A204.1 (cell line): ENCODE measurements around the gene TTC32.

Source experiments
- FAIRE-seq: peaks from 2 replicates; lab custom pipeline; 2012; peaks lifted over from hg19 to GRCh38; lab: Jason Lieb, UNC

Gene TTC32

DNA sequence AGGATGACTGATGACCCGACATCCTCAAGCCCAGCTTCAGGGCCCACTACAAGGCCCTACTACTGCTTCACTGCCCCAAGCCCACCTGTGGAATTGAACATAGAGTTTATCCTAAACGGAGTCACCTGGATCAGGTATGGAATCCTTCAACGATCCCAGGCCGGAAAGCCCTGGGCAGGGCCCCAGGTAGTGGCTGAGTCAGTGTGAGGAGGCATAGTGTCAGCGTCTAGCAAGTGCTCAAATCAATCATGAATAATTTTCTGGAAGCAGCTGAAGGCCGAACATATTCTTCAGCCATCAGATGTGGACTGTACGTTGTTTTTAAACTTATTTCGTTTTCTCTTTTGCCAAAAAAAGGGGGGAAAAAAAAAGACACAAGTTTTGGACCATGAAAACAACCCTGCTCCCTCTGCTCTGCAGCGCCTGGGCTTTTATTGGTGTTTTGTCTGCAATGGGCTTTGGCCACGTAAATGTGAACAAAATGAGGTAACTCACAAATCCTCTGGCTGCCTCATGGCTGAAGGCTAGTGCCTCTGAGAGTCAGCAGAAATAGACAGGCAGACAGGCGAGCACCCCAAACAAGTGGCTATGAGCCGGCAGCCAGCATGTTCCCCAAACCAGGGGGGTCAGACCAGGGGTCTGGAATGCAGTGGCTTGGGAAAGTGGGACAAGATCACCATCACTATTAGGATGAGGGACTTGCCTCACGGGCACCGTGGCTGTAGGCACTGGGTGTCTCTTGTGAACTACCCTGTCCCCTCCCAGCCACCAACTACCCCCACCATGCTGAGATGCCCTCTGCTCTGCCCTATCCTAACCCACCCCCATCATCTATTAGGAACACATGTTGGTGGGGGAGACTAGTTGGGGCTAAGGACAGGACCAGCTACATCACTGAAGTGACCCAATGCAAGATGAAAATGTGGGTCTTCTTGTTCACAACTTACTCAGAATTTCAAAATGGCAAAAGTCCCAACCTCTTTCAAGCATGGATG is 51.4 kb downstream of the TTC32 start:
- FAIRE-seq: no peak

GRCh38 chr2:19848952-19849351 is 52.8 kb downstream of the TTC32 start:
- FAIRE-seq: no peak

GRCh38 chr2:19848029-19848750 is 53.6 kb downstream of the TTC32 start:
- FAIRE-seq: no peak

- FAIRE-seq: no peak
Measured at GRCh38 chr2:19847486-19847885, 54.3 kb downstream of the TTC32 start.
